ENCODE results near the gene CNEP1R1.

CNEP1R1 gene

GRCh38 chr16:50038756-50039529 lies 13.9 kb downstream of the CNEP1R1 start:
- H3K18ac ChIP-seq (ENCODE audit: low read length) = no peak overlapping the region
- H3K4me1 ChIP-seq (ENCODE audit: control insufficient read depth in 2 of 2, insufficient read depth in 1 of 2, low read depth in 1 of 2, low read length in 2 of 2) = no peaks in the 10 kb centered on the region
- H2BK120ac ChIP-seq (ENCODE audit: low read depth, low read length) = no peak overlapping the region
- H2BK15ac ChIP-seq (ENCODE audit: low read length) = no peak overlapping the region
- H3K9ac ChIP-seq (ENCODE audit: low read depth, low read length, poor library complexity) = no peak overlapping the region
- no peaks in the 10 kb centered on the region for H3K79me1 ChIP-seq (ENCODE audit: low read depth, low read length)
- no peak overlapping the region for H3K4ac ChIP-seq (ENCODE audit: low read length)
- H3K27me3 ChIP-seq (ENCODE audit: control insufficient read depth in 3 of 3, insufficient read depth in 3 of 3, low read depth in 1 of 3, low read length in 3 of 3) = no peaks in the 10 kb centered on the region
- H4K8ac ChIP-seq (ENCODE audit: low read depth, low read length) = no peak overlapping the region
- H3K23ac ChIP-seq (ENCODE audit: low read depth, low read length, poor library complexity) = no peak overlapping the region
- peaks cover 0 to 39% of the 10 kb centered on the region in 2 donors for H3K36me3 ChIP-seq (replicated peaks in 1 of 2; ENCODE audit: control insufficient read depth in 2 of 2, insufficient read depth in 2 of 2, low read length in 2 of 2)
- no peak overlapping the region for H3K27ac ChIP-seq (replicated peaks; ENCODE audit: low read length)
- H2AK5ac ChIP-seq (ENCODE audit: low read depth, low read length) = no peak overlapping the region
- DNase-seq (ENCODE audit: low spot score) = no peak
- H3K4me3 ChIP-seq (ENCODE audit: low read length in 2 of 2) = no peak overlapping the region
- no peaks in the 10 kb centered on the region for H3K9me3 ChIP-seq (replicated peaks in 1 of 2; ENCODE audit: control insufficient read depth in 2 of 2, insufficient read depth in 1 of 2, low read depth in 1 of 2, low read length in 2 of 2)
- WGBS, 2 donors (ENCODE audit: extremely low coverage in 2 of 2, insufficient read length in 2 of 2, insufficient replicate concordance in 1 of 2) = no CpG with 5 or more reads among the region's 5 CpGs
- H3K4me2 ChIP-seq (ENCODE audit: insufficient read depth, low read length, poor library complexity, severe bottlenecking) = no peak overlapping the region
- H4K91ac ChIP-seq (ENCODE audit: low read depth, low read length, poor library complexity) = no peak overlapping the region
- no peak overlapping the region for H2BK5ac ChIP-seq (ENCODE audit: low read length)
- no peak overlapping the region for H2AFZ ChIP-seq (ENCODE audit: low read length)
- H3K14ac ChIP-seq (ENCODE audit: low read length) = no peak overlapping the region
- no peak overlapping the region for H2BK12ac ChIP-seq (ENCODE audit: low read length)

DNA sequence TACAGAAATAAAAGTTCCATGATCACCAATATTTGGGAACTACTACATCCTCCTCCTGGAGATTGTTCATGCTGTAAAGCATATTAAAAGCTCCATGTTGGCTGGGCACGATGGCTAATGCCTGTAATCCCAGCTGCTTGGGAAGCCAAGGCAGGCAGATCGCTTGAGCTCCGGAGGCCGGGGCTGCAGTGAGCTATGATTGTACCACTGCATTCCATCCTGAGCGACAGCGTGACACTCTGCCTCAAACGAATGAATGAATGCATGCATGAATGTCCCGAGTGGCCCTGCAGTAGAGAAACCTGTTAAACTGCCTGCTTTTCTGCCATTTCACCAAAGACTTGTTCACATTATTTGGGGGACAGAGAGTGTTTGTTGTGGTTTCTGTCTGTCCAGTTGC lies 15.0 kb downstream of the CNEP1R1 start:
- no peak overlapping the region for H3K18ac ChIP-seq (ENCODE audit: low read length)
- WGBS, 2 donors (ENCODE audit: extremely low coverage in 2 of 2, insufficient read length in 2 of 2, insufficient replicate concordance in 1 of 2) = no CpG with 5 or more reads among the region's 8 CpGs
- no peak overlapping the region for H2AK5ac ChIP-seq (ENCODE audit: low read depth, low read length)
- no peak overlapping the region for H3K9ac ChIP-seq (ENCODE audit: low read depth, low read length, poor library complexity)
- no peak overlapping the region for H4K91ac ChIP-seq (ENCODE audit: low read depth, low read length, poor library complexity)
- H2BK15ac ChIP-seq (ENCODE audit: low read length) = no peak overlapping the region
- H3K9me3 ChIP-seq (replicated peaks in 1 of 2; ENCODE audit: control insufficient read depth in 2 of 2, insufficient read depth in 1 of 2, low read depth in 1 of 2, low read length in 2 of 2) = no peaks in the 10 kb centered on the region
- H3K14ac ChIP-seq (ENCODE audit: low read length) = no peak overlapping the region
- H2BK5ac ChIP-seq (ENCODE audit: low read length) = no peak overlapping the region
- no peaks in the 10 kb centered on the region for H3K79me1 ChIP-seq (ENCODE audit: low read depth, low read length)
- no peak overlapping the region for H3K4me3 ChIP-seq (ENCODE audit: low read length in 2 of 2)
- H3K27me3 ChIP-seq (ENCODE audit: control insufficient read depth in 3 of 3, insufficient read depth in 3 of 3, low read depth in 1 of 3, low read length in 3 of 3) = no peaks in the 10 kb centered on the region
- DNase-seq (ENCODE audit: low spot score) = no peak
- no peak overlapping the region for H2BK120ac ChIP-seq (ENCODE audit: low read depth, low read length)
- no peak overlapping the region for H2AFZ ChIP-seq (ENCODE audit: low read length)
- H3K4me2 ChIP-seq (ENCODE audit: insufficient read depth, low read length, poor library complexity, severe bottlenecking) = no peak overlapping the region
- H2BK12ac ChIP-seq (ENCODE audit: low read length) = no peak overlapping the region
- peaks cover 0 to 28% of the 10 kb centered on the region in 2 donors for H3K36me3 ChIP-seq (replicated peaks in 1 of 2; ENCODE audit: control insufficient read depth in 2 of 2, insufficient read depth in 2 of 2, low read length in 2 of 2)
- H4K8ac ChIP-seq (ENCODE audit: low read depth, low read length) = no peak overlapping the region
- no peak overlapping the region for H3K27ac ChIP-seq (replicated peaks; ENCODE audit: low read length)
- H3K4me1 ChIP-seq (ENCODE audit: control insufficient read depth in 2 of 2, insufficient read depth in 1 of 2, low read depth in 1 of 2, low read length in 2 of 2) = no peaks in the 10 kb centered on the region
- H3K23ac ChIP-seq (ENCODE audit: low read depth, low read length, poor library complexity) = no peak overlapping the region
- H3K4ac ChIP-seq (ENCODE audit: low read length) = no peak overlapping the region

GRCh38 chr16:50040710-50041109 lies 15.7 kb downstream of the CNEP1R1 start:
- Histone ChIP-seq H3K18ac (ENCODE audit: low read length) (no peak overlapping the region), H2BK12ac (ENCODE audit: low read length) (no peak overlapping the region), H2BK120ac (ENCODE audit: low read depth, low read length) (no peak overlapping the region), H3K9me3 (replicated peaks in 1 of 2; ENCODE audit: control insufficient read depth in 2 of 2, insufficient read depth in 1 of 2, low read depth in 1 of 2, low read length in 2 of 2) (no peaks in the 10 kb centered on the region), H4K91ac (ENCODE audit: low read depth, low read length, poor library complexity) (no peak overlapping the region), H3K4me2 (ENCODE audit: insufficient read depth, low read length, poor library complexity, severe bottlenecking) (no peak overlapping the region), H2AK5ac (ENCODE audit: low read depth, low read length) (no peak overlapping the region), H3K79me1 (ENCODE audit: low read depth, low read length) (no peaks in the 10 kb centered on the region), H3K4ac (ENCODE audit: low read length) (no peak overlapping the region), H3K27ac (replicated peaks; ENCODE audit: low read length) (no peak overlapping the region), H3K14ac (ENCODE audit: low read length) (no peak overlapping the region), H2AFZ (ENCODE audit: low read length) (no peak overlapping the region), H3K4me1 (ENCODE audit: control insufficient read depth in 2 of 2, insufficient read depth in 1 of 2, low read depth in 1 of 2, low read length in 2 of 2) (no peaks in the 10 kb centered on the region), H3K23ac (ENCODE audit: low read depth, low read length, poor library complexity) (no peak overlapping the region), H2BK5ac (ENCODE audit: low read length) (no peak overlapping the region), H3K9ac (ENCODE audit: low read depth, low read length, poor library complexity) (no peak overlapping the region), H3K27me3 (ENCODE audit: control insufficient read depth in 3 of 3, insufficient read depth in 3 of 3, low read depth in 1 of 3, low read length in 3 of 3) (no peaks in the 10 kb centered on the region), H3K4me3 (ENCODE audit: low read length in 2 of 2) (no peak overlapping the region), H2BK15ac (ENCODE audit: low read length) (no peak overlapping the region), H4K8ac (ENCODE audit: low read depth, low read length) (no peak overlapping the region), H3K36me3 (replicated peaks in 1 of 2; ENCODE audit: control insufficient read depth in 2 of 2, insufficient read depth in 2 of 2, low read length in 2 of 2) (peaks cover 0 to 21% of the 10 kb centered on the region in 2 donors)
- DNase-seq (ENCODE audit: low spot score) = no peak
- no CpG with 5 or more reads among the region's 1 CpG for WGBS, 2 donors (ENCODE audit: extremely low coverage in 2 of 2, insufficient read length in 2 of 2, insufficient replicate concordance in 1 of 2)

DNA sequence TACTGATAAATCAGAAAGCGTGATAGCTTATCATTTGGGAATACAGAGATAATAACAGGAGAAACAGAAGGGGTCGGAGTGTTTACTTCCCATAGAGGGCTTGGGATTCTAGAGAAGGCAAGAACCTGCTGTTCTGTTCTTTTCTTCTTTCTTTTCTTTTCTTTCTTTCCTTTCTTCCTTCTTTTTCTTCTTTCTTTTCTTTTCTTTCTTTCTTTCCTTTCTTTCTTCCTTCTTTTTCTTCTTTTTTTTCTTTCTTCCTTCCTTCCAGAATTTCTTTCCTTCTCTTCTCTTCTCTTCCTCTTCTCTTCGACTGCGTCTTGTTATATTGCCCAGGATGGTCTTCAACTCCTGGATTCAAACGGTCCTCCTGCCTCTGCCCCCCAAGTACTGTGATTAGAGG lies 18.3 kb downstream of the CNEP1R1 start:
- Histone ChIP-seq H3K4ac (ENCODE audit: low read length) (no peak overlapping the region), H4K8ac (ENCODE audit: low read depth, low read length) (no peak overlapping the region), H3K9me3 (replicated peaks in 1 of 2; ENCODE audit: control insufficient read depth in 2 of 2, insufficient read depth in 1 of 2, low read depth in 1 of 2, low read length in 2 of 2) (no peaks in the 10 kb centered on the region), H2BK15ac (ENCODE audit: low read length) (no peak overlapping the region), H3K23ac (ENCODE audit: low read depth, low read length, poor library complexity) (no peak overlapping the region), H4K91ac (ENCODE audit: low read depth, low read length, poor library complexity) (no peak overlapping the region), H3K4me2 (ENCODE audit: insufficient read depth, low read length, poor library complexity, severe bottlenecking) (no peak overlapping the region), H3K4me3 (ENCODE audit: low read length in 2 of 2) (no peak overlapping the region), H3K36me3 (replicated peaks in 1 of 2; ENCODE audit: control insufficient read depth in 2 of 2, insufficient read depth in 2 of 2, low read length in 2 of 2) (no peaks in the 10 kb centered on the region), H3K9ac (ENCODE audit: low read depth, low read length, poor library complexity) (no peak overlapping the region), H3K27ac (replicated peaks; ENCODE audit: low read length) (no peak overlapping the region), H3K18ac (ENCODE audit: low read length) (no peak overlapping the region), H2BK5ac (ENCODE audit: low read length) (no peak overlapping the region), H2AFZ (ENCODE audit: low read length) (no peak overlapping the region), H3K4me1 (ENCODE audit: control insufficient read depth in 2 of 2, insufficient read depth in 1 of 2, low read depth in 1 of 2, low read length in 2 of 2) (no peaks in the 10 kb centered on the region), H3K14ac (ENCODE audit: low read length) (no peak overlapping the region), H2BK12ac (ENCODE audit: low read length) (no peak overlapping the region), H3K79me1 (ENCODE audit: low read depth, low read length) (no peaks in the 10 kb centered on the region), H2BK120ac (ENCODE audit: low read depth, low read length) (no peak overlapping the region), H2AK5ac (ENCODE audit: low read depth, low read length) (no peak overlapping the region), H3K27me3 (ENCODE audit: control insufficient read depth in 3 of 3, insufficient read depth in 3 of 3, low read depth in 1 of 3, low read length in 3 of 3) (no peaks in the 10 kb centered on the region)
- WGBS, 2 donors (ENCODE audit: extremely low coverage in 2 of 2, insufficient read length in 2 of 2, insufficient replicate concordance in 1 of 2) = no CpG with 5 or more reads among the region's 5 CpGs
- no peak for DNase-seq (ENCODE audit: low spot score)
